Transverse colon (tissue), 3 donors: Measurements from ENCODE around the gene RASL12.

Source experiments
- EP300 ChIP-seq: sonication (generic); formaldehyde crosslinking; IDR thresholded peaks from one replicate; pipeline ENCODE4 v1.6.1; 2017; ENCODE audit warnings: antibody characterized with exemption, low read depth
- POLR2A ChIP-seq: fragments of 450-650 bp; IDR thresholded peaks from one replicate; pipeline ENCODE4 v1.6.1; 2016; ENCODE audit warnings: antibody characterized with exemption, mild to moderate bottlenecking, moderate library complexity
- TF ChIP-seq, protein P1 (sequence below), 5 experiments: fragments of 200-600 bp in 3 of 5; fragments of 450-650 bp in 2 of 5; sonication (generic) in 3 of 5; IDR thresholded peaks; 1 replicate in 2 of 5; 2 replicates in 3 of 5; pipeline ENCODE4 v1.5.1; 2016 to 2017; ENCODE audit warnings: antibody characterized with exemption in 5 of 5, inconsistent platforms in 3 of 5, mild to moderate bottlenecking in 2 of 5, moderate library complexity in 1 of 5

DNA sequence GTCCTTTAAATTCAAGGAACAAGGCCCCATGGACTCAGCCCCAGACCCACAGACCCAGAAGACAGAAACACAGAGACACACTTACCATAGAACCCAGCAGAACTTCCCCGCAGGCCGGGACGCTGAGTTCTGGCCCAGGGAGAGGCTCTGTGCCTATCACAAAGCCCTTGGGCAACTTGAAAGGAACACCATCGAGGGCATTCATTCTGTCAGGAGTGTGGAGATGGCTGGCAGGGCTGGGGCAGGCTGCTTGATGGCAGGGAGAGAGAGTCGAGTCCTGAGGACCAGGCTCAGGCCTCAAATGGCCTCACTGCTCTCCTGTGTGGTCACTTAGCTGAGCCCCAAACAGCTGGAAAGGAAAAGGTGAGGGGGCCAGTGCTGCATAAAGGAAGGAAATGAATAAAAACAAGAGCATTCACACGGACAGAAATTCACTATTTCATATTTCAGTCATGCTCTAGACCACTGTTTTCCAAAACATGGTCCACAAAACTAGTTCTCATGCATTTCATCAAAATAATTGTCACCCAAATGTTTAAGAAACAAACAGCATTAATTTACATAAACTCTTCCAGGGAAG lies 38.3 kb upstream of the RASL12 start:
- TF ChIP-seq POLR2A, result no peak
- TF ChIP-seq, protein P1, sequence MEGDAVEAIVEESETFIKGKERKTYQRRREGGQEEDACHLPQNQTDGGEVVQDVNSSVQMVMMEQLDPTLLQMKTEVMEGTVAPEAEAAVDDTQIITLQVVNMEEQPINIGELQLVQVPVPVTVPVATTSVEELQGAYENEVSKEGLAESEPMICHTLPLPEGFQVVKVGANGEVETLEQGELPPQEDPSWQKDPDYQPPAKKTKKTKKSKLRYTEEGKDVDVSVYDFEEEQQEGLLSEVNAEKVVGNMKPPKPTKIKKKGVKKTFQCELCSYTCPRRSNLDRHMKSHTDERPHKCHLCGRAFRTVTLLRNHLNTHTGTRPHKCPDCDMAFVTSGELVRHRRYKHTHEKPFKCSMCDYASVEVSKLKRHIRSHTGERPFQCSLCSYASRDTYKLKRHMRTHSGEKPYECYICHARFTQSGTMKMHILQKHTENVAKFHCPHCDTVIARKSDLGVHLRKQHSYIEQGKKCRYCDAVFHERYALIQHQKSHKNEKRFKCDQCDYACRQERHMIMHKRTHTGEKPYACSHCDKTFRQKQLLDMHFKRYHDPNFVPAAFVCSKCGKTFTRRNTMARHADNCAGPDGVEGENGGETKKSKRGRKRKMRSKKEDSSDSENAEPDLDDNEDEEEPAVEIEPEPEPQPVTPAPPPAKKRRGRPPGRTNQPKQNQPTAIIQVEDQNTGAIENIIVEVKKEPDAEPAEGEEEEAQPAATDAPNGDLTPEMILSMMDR (IDR thresholded peaks at IDR 0.05), result no peak
- TF ChIP-seq EP300, result no peak
